ENCODE results near the gene EP400. TPM values are rescaled to one million over a fixed set of nuclear protein-coding genes. Genes with fewer than 3 reads are reported as not detected.

The EP400 gene
- total and polyA plus RNA-seq, 2 of the 13 experiments (the other 11 are each of a cell fraction or from before 2014, with no cell fraction given), result 4.9 to 5.0 TPM

DNA sequence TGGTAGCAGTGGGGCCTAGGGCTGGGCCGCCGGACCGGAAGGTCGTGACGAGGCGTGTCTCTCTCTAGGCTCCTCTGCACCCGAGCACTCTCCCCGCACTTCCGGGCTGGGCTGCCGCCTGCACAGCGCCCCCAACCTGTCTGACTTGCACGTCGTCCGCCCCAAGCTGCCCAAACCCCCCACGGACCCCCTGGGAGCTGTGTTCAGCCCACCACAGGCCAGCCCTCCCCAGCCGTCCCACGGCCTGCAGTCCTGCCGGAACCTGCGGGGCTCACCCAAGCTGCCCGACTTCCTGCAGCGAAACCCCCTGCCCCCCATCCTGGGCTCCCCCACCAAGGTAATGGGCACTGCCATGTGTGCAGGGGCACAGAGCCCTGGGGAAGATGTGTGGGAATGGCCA lies 33.9 kb upstream of the EP400 start:
- ATAC-seq, result no peak
- CTCF ChIA-PET (ENCODE audit: low intra/inter-chr PET ratio, low total read pairs), result no interaction called here
- intact Hi-C loops (cut with micrococcal nuclease; ENCODE audit: unreplicated experiment), result no loop called here
- in situ Hi-C loops (cut with HindIII; ENCODE audit: extremely low pct_ligation_motif_present, low pct_unique_long_range_greater_than_20kb), result no loop called here
- Histone ChIP-seq H3K27me3 (ENCODE audit: control insufficient read depth in 1 of 2, insufficient read depth in 2 of 2, low read length in 2 of 2) (no peaks in the 10 kb centered on the region), H3K4me3 (replicated peaks in 1 of 3; ENCODE audit: insufficient read depth in 1 of 3, low read depth in 2 of 3, low read length in 3 of 3) (no peak overlapping the region), H3K4me1 (ENCODE audit: insufficient read depth, low read length) (peaks cover 11% of the 10 kb centered on the region; the same call in 1 of the 2 replicates), H3K9ac (ENCODE audit: insufficient read depth, low read depth, low read length) (no peak overlapping the region), H3K4me2 (ENCODE audit: low read depth, low read length) (no peak overlapping the region), H2AFZ (ENCODE audit: low read length) (no peak overlapping the region), H3K27ac (ENCODE audit: extremely low read length, insufficient read depth, low read length) (no peak overlapping the region), H3K36me3 (replicated peaks in 1 of 2; ENCODE audit: control insufficient read depth in 1 of 2, insufficient read depth in 2 of 2, low read length in 2 of 2) (peaks cover 21 to 44% of the 10 kb centered on the region in 2 experiments; a peak in 4 of 5 replicates), H4K20me1 (ENCODE audit: insufficient read depth, low read length) (0 out of 2 replicates have a peak, but pooled peaks cover 4% of the 10 kb centered on the region), H3K79me2 (ENCODE audit: insufficient read depth, low read length) (no peaks in the 10 kb centered on the region), H3K9me3 (ENCODE audit: low read length) (no peaks in the 10 kb centered on the region)
- FAIRE-seq, result no peak
- 98% methylated on average over 17 of the region's 21 CpGs for WGBS (ENCODE audit: low lambda C conversion rate)
- no TSS peak for BruUV-seq (replicated peaks)
- POLR2A ChIA-PET, result no interaction called here
- no peak for DNase-seq (ENCODE audit: low spot score)
- TF ChIP-seq CBX1 (IDR thresholded peaks at IDR 0.05; ENCODE audit: low read depth) (no peak), ZXDC (CRISPR knock-in tag; IDR thresholded peaks at IDR 0.05) (no peak), IRF2 (CRISPR knock-in tag; IDR thresholded peaks at IDR 0.05) (no peak), MAZ (IDR thresholded peaks at IDR 0.05; ENCODE audit: borderline replicate concordance, low read depth, low read length) (no peak), MAZ (CRISPR knock-in tag; IDR thresholded peaks at IDR 0.05; ENCODE audit: low read depth) (no peak)
